Measurements from ENCODE around the gene KCNT1.

Gene KCNT1

GRCh38 chr9:135749171-135750045, 47.4 kb downstream of the KCNT1 start:
- DNase-seq = no peak

- no peak for DNase-seq
These were observed 48.8 kb downstream of the KCNT1 start for GRCh38 chr9:135750786-135751185.

GRCh38 chr9:135751501-135751900, 49.5 kb downstream of the KCNT1 start:
- no peak for DNase-seq

GRCh38 chr9:135752281-135753204, 50.6 kb downstream of the KCNT1 start:
- DNase-seq = no peak

GRCh38 chr9:135753391-135754105, 51.6 kb downstream of the KCNT1 start:
- no peak for DNase-seq

GRCh38 chr9:135756576-135756975, 54.6 kb downstream of the KCNT1 start:
- no peak for DNase-seq

GRCh38 chr9:135757356-135757755, 55.4 kb downstream of the KCNT1 start:
- DNase-seq = no peak

GRCh38 chr9:135758056-135758455, 56.1 kb downstream of the KCNT1 start:
- no peak for DNase-seq

- DNase-seq = no peak
These were observed 56.9 kb downstream of the KCNT1 start for GRCh38 chr9:135758870-135759269.

- DNase-seq = no peak
These were observed 57.8 kb downstream of the KCNT1 start for GRCh38 chr9:135759676-135760300.

GRCh38 chr9:135760465-135760864, 58.5 kb downstream of the KCNT1 start:
- DNase-seq = no peak

- DNase-seq = no peak
These were observed 59.3 kb downstream of the KCNT1 start for GRCh38 chr9:135761150-135761844.

GRCh38 chr9:135761845-135762168, 59.8 kb downstream of the KCNT1 start:
- DNase-seq = no peak

GRCh38 chr9:135762921-135763320, 60.9 kb downstream of the KCNT1 start:
- no peak for DNase-seq

- no peak for DNase-seq
These were observed 61.9 kb downstream of the KCNT1 start for GRCh38 chr9:135763716-135764446.

- no peak for DNase-seq
These were observed 62.7 kb downstream of the KCNT1 start for GRCh38 chr9:135764731-135765130.

GRCh38 chr9:135765416-135765815, 63.4 kb downstream of the KCNT1 start:
- no peak for DNase-seq

- no peak for DNase-seq
These were observed 64.3 kb downstream of the KCNT1 start for GRCh38 chr9:135766251-135766650.

GRCh38 chr9:135766707-135767106, 64.7 kb downstream of the KCNT1 start:
- no peak for DNase-seq

- no peak for DNase-seq
These were observed 66.7 kb downstream of the KCNT1 start for GRCh38 chr9:135768516-135769218.
